GM19468 (cell line): Measurements from ENCODE around the gene P2RY1.

Source experiments
- ATAC-seq: cut with Tn5 transposase; IDR thresholded peaks from one replicate; pipeline ENCODE4 v1.9.1; 2021; ENCODE audit warnings: mild to moderate bottlenecking, moderate library complexity, moderate number of reproducible peaks; ENCODE audit not compliant: unreplicated experiment; ENCODE audit errors: extremely low read depth

Gene P2RY1, protein sequence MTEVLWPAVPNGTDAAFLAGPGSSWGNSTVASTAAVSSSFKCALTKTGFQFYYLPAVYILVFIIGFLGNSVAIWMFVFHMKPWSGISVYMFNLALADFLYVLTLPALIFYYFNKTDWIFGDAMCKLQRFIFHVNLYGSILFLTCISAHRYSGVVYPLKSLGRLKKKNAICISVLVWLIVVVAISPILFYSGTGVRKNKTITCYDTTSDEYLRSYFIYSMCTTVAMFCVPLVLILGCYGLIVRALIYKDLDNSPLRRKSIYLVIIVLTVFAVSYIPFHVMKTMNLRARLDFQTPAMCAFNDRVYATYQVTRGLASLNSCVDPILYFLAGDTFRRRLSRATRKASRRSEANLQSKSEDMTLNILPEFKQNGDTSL

DNA sequence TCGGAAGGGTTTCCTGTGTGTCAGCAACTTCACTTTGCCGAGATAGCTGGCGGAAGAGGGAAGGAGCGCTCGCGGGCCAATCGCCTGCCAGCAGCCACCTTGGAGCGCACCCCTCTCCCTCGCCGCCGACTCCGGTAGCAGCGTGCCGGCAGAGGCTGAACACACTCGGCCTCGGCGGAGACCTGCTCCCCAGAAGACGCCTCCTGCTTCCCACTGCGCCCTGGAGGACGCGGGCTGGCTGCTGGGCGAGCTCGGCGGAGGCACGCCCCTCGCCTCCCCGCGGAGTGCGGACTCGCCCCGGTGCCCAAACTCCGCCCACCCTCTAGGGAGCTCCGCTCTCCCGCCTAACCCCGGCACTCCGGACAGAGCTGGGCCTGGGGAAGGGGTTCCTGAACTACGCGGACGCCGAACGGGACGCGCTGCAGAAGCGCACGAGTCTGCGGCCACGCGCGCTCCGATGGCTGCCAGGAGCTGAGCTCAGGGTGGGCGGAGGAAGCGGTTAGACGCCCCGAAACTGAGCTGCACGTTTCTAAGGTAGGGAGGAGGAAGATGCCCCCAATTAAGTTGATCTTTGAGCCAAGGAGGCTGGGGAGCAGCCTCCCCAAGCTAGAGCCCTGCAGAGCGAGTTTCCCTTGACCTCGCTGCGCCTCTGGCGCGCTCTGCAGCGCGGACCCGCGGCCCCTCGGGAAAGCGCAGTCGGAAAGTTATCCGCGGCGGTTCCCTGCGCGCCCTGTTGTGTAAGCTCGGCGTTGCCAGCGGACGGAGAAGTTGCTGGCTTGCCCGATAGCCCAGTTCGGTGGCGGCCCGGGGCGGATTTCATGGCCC lies at the start of gene P2RY1:
P2RY1 (plus strand) TSS at position 356 of the 825 bp plus-strand sequence. CDS start 652 bp downstream, outside the sequence.
- ATAC-seq: peak; percentile 65

DNA sequence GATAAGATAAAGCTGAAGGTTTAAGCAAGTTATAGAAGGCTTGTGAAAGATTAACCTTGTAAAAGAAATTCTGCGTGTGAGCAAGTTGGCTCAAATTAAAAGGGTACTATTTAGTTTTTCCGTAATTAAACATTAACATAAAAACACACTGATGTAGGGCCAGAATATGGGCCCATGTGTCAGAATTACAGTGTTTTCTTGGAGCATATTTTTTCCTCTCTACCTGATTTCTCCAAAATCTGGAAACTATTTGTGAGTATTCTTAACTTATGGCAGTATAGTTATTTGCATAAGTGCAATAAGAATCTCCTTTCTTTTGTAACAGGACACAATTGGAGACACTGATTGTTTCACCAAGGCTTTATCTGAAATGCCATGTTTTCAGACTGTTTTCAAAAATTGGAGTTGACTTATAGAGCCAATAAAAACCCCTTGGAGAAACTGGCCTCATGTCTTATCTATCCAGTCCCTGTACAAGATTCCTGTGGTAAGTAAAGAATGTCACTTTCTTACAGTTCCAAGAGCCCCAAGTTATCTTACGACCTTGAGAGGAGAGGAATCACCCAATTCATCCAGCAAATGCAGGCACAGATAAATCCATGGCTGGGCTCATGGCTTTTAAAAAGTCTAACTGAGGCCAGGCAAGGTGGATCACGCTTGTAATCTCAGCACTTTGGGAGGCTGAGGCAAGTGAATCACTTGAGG lies 47.8 kb upstream of the P2RY1 start:
- ATAC-seq: no peak

- ATAC-seq: no peak
Measured at GRCh38 chr3:152790651-152791387, 44.1 kb upstream of the P2RY1 start.

DNA sequence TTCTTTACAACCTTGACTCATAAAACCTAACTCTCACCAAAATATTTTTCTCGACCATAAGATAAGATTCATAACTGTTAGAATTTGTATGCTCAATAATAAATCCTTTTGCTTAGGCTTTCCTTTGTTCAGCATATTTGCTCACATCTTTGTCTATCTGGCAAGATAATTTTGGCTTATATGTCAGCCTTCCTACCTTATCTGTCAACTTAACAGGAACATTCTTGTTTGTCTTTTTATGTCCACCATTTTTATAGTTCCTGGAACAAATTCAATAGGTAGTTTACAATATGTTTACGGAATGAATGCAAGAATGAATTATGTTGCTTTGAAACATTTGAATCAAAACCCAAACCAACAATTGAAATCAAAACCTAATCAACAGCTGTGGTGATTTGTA lies 41.0 kb upstream of the P2RY1 start:
- no peak for ATAC-seq

GRCh38 chr3:152797751-152798432 lies 37.0 kb upstream of the P2RY1 start:
- ATAC-seq: no peak

- ATAC-seq: no peak
Measured at GRCh38 chr3:152811974-152812760, 22.8 kb upstream of the P2RY1 start.

GRCh38 chr3:152817400-152817799 lies 17.5 kb upstream of the P2RY1 start:
- ATAC-seq: peak; percentile 39

DNA sequence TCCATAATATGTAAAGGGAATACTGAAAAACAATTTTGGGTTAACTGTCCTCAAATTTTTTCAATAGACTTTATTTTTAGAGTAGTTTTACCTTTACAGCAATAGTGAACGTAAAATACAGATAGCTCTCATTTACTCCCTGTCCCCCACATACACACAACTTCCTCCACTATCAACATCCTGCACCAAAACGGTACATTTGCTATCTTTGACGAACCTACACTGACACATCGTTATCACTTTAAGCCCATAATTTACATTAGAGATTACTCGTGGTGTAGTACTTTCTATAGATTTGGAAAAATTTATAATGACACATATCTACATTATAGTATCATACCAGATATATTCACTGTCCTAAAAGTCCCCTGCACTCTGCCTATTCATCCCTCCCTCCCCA lies 16.9 kb upstream of the P2RY1 start:
- no peak for ATAC-seq

GRCh38 chr3:152823173-152823572 lies 11.8 kb upstream of the P2RY1 start:
- ATAC-seq: no peak

DNA sequence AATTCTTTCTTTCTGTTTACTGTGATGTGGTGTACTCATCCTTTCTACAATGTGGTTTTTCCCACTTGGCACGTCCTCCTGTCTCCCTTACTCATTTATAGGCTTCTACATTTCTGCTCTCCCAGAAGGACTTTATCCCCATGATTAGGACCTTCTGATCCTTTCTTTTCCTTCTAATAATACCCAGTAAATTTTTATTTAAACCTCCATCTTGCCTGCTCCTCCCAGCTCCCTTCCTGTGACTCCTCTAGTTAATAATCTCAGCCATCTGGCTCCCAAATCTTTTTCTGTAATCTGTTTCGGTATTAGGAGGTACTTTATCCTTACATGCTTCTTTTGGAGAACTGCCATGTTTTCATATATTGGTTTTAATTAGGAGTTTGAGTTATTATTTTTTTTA lies 11.2 kb upstream of the P2RY1 start:
- no peak for ATAC-seq

- ATAC-seq: no peak
Measured at GRCh38 chr3:152825566-152825965, 9.4 kb upstream of the P2RY1 start.

DNA sequence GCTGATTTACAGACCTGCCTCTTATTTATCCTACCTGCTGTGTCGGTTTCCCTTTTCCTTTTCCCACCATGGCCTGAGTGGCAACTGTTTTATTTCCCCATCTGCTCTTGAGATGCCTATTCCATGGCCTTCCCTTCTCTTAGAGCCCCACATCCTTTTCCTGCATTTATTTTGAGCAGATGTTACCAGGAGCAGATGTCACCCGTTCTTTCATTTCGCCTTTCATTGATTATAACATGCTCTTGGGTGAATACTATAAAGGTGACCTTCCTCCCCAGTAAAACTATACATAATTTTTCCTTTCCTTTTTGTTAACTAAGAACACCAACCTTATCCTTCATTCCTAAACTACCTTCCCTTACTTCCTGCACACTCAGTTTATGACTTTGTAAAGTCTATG lies 8.5 kb upstream of the P2RY1 start:
- no peak for ATAC-seq

GRCh38 chr3:152827313-152827712 lies 7.6 kb upstream of the P2RY1 start:
- ATAC-seq: no peak

GRCh38 chr3:152828075-152828840 lies 6.7 kb upstream of the P2RY1 start:
- ATAC-seq: no peak

- no peak for ATAC-seq
Measured at GRCh38 chr3:152830245-152830644, 4.7 kb upstream of the P2RY1 start.

- no peak for ATAC-seq
Measured at GRCh38 chr3:152832046-152832445, 2.9 kb upstream of the P2RY1 start.

DNA sequence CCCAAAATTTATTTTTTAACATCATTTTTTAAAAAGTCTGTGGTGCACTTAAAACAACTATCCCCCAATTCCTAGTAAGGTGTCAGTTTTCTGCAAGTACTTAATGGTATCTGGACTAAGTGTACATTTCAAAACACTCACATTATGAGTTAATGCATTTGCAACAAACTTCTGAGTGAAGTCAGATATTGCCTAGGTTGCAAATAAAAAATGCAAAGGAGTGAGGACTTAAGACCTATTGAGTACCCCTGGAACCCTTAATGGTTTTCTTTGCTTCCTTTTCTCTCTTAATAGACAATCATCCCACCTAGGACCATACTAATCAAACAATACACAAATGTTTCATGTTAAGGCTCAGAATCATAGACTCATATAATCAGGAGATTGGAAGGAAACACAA lies 1.8 kb upstream of the P2RY1 start:
- ATAC-seq: no peak

DNA sequence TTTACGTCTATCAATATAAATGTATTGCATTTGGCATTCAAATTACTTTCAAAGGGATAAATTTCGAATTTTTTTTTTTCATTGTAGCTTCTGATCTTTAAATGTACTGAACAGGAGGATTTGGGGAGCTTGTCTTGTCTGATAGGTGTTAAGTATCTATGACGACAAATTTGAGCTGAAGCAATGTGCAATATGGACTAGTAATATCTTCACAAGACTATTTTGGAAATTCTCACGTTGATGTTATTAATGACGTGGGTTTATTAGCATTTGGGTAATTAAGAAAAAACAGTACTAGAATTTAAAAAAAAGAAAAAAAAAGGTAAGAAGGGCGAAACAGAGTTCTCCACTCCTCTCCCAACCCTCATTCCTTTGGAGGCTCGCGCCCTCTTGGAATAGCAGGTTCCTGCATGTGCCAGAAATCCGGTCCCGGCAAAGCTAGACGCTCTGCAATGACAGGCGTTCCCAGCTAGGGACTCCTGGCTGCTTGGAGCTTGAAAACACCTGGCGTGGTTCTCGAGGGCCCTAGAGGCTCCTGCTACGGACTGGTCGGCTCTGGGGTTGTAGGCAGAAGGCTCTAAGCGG lies 648 bp upstream of the P2RY1 start:
- ATAC-seq: no peak
